Stimulated activated CD8-positive, alpha-beta memory T cell treated with anti-CD3 and anti-CD28 coated beads, Interleukin-12 subunit alpha, Interleukin-12 subunit beta, amount 100 ng/mL, for 24 hours (primary cell): ENCODE data around the gene ERCC6L.
"Not testable (repeated sequence)": the region's sequence is repeated elsewhere in the genome, so short reads cannot be mapped to it uniquely, and the experiment has no call there.

ENCODE experiments used
- DNase-seq: peaks from one replicate; pipeline ENCODE4 v3.0.0-alpha.2; 2020; ENCODE audit errors: extremely low read depth

ERCC6L gene

GRCh38 chrX:72245461-72246089 is 6.7 kb upstream of the ERCC6L start:
- no peak for DNase-seq

GRCh38 chrX:72243472-72243871 is 4.6 kb upstream of the ERCC6L start:
- DNase-seq: no peak

- DNase-seq: no peak
These were observed 2.1 kb upstream of the ERCC6L start for GRCh38 chrX:72240976-72241375.

GRCh38 chrX:72238183-72238582 is 644 bp downstream of the ERCC6L start:
- DNase-seq: no peak

- DNase-seq: no peak
These were observed 2.0 kb downstream of the ERCC6L start for GRCh38 chrX:72236841-72237240.

GRCh38 chrX:72230290-72230689 is 8.5 kb downstream of the ERCC6L start:
- no peak for DNase-seq

- DNase-seq: not testable (repeated sequence)
These were observed 18.5 kb downstream of the ERCC6L start for GRCh38 chrX:72220375-72220774.

- no peak for DNase-seq
These were observed 21.9 kb downstream of the ERCC6L start for GRCh38 chrX:72216973-72217372.

GRCh38 chrX:72208126-72208800 is 30.6 kb downstream of the ERCC6L start:
- no peak for DNase-seq

- DNase-seq: no peak
These were observed 31.5 kb downstream of the ERCC6L start for GRCh38 chrX:72207366-72207765.

- DNase-seq: no peak
These were observed 33.1 kb downstream of the ERCC6L start for GRCh38 chrX:72205706-72206105.

GRCh38 chrX:72203421-72203820 is 35.4 kb downstream of the ERCC6L start:
- no peak for DNase-seq

GRCh38 chrX:72202792-72203401 is 35.9 kb downstream of the ERCC6L start:
- DNase-seq: no peak

- DNase-seq: no peak
These were observed 36.8 kb downstream of the ERCC6L start for GRCh38 chrX:72201836-72202536.

GRCh38 chrX:72182924-72183323 is 55.9 kb downstream of the ERCC6L start:
- DNase-seq: no peak

GRCh38 chrX:72181178-72182125 is 57.4 kb downstream of the ERCC6L start, which contains the start of gene PIN4:
Gene PIN4 (plus strand): TSS chrX:72181757. CDS start chrX:72181786, 29 bp downstream.
- DNase-seq: peak; percentile 51

GRCh38 chrX:72180539-72180938 is 58.3 kb downstream of the ERCC6L start:
- DNase-seq: no peak

- DNase-seq: no peak
These were observed 61.8 kb downstream of the ERCC6L start for GRCh38 chrX:72176981-72177380.

GRCh38 chrX:72176289-72176688 is 62.5 kb downstream of the ERCC6L start:
- DNase-seq: not testable (repeated sequence)

GRCh38 chrX:72169008-72169728 is 69.7 kb downstream of the ERCC6L start:
- DNase-seq: no peak

- DNase-seq: no peak
These were observed 73.3 kb downstream of the ERCC6L start for GRCh38 chrX:72165551-72165950.
